HEK293T (cell line): ENCODE results near the gene PHACTR2.

Experiments
- ARNT ChIP-seq: fragments of 450-650 bp; IDR thresholded peaks from 2 replicates; pipeline ENCODE4 v1.6.1; 2017; ENCODE audit warnings: mild to moderate bottlenecking
- BHLHE40 ChIP-seq: fragments of 450-650 bp; IDR thresholded peaks from 2 replicates; pipeline ENCODE4 v1.6.1; 2016; ENCODE audit warnings: mild to moderate bottlenecking, moderate library complexity, borderline replicate concordance
- FOXA1 ChIP-seq: fragments of 450-650 bp; IDR thresholded peaks from 2 replicates; pipeline ENCODE4 v1.6.1; 2016; ENCODE audit warnings: mild to moderate bottlenecking
- FOXK2 ChIP-seq: fragments of 450-650 bp; IDR thresholded peaks from 2 replicates; pipeline ENCODE4 v1.6.1; 2016; ENCODE audit warnings: mild to moderate bottlenecking
- FOXM1 ChIP-seq: fragments of 450-650 bp; IDR thresholded peaks from 2 replicates; pipeline ENCODE4 v1.6.1; 2017; ENCODE audit warnings: mild to moderate bottlenecking, borderline replicate concordance
- HDGF ChIP-seq: fragments of 450-650 bp; IDR thresholded peaks from 2 replicates; pipeline ENCODE4 v1.6.1; 2017; ENCODE audit warnings: antibody characterized with exemption, borderline replicate concordance
- L3MBTL2 ChIP-seq: fragments of 450-650 bp; conservative IDR thresholded peaks from 2 replicates; pipeline ENCODE4 v1.6.1; 2016; ENCODE audit warnings: mild to moderate bottlenecking
- NFRKB ChIP-seq: fragments of 450-650 bp; IDR thresholded peaks from 2 replicates; pipeline ENCODE4 v1.6.1; 2016; ENCODE audit warnings: mild to moderate bottlenecking, moderate library complexity
- PKNOX1 ChIP-seq: fragments of 450-650 bp; IDR thresholded peaks from 2 replicates; pipeline ENCODE4 v1.6.1; 2016
- SUZ12 ChIP-seq: fragments of 450-650 bp; IDR thresholded peaks from 2 replicates; pipeline ENCODE4 v1.6.1; 2016; ENCODE audit warnings: mild to moderate bottlenecking
- TARDBP ChIP-seq: fragments of 450-650 bp; IDR thresholded peaks from 2 replicates; pipeline ENCODE4 v1.6.1; 2016
- ZNF384 ChIP-seq: fragments of 450-650 bp; IDR thresholded peaks from 2 replicates; pipeline ENCODE4 v1.6.1; 2016

GRCh38 chr6:143802833-143803565 is 125.2 kb downstream of the PHACTR2 start:
- TF ChIP-seq BHLHE40 (no peak), PKNOX1 (no peak), HDGF (no peak), SUZ12 (no peak), FOXM1 (no peak), FOXK2 (no peak), TARDBP (no peak), ARNT (no peak), FOXA1 (no peak), L3MBTL2 (no peak), ZNF384 (no peak), NFRKB (no peak)
